LNCaP clone FGC (cell line): ENCODE measurements around the gene HACL1.
"Not testable (repeated sequence)": the region's sequence is repeated elsewhere in the genome, so short reads cannot be mapped to it uniquely, and the experiment has no call there.

Experiments
- DNase-seq: peaks from one replicate; pipeline ENCODE4 v3.0.0-alpha.2; 2011; ENCODE audit warnings: low read depth
- H3K4me3 ChIP-seq: 2 replicates; pipeline ENCODE4 v1.5.1; 2011; ENCODE audit warnings: mild to moderate bottlenecking, low read depth, low read length, control low read depth
- TF ChIP-seq, protein P1 (sequence below): IDR thresholded peaks from 2 replicates; pipeline ENCODE4 v1.5.1; 2012; ENCODE audit warnings: mild to moderate bottlenecking; ENCODE audit not compliant: control insufficient read depth, insufficient read depth; ENCODE audit errors: extremely low read depth

Gene HACL1

DNA sequence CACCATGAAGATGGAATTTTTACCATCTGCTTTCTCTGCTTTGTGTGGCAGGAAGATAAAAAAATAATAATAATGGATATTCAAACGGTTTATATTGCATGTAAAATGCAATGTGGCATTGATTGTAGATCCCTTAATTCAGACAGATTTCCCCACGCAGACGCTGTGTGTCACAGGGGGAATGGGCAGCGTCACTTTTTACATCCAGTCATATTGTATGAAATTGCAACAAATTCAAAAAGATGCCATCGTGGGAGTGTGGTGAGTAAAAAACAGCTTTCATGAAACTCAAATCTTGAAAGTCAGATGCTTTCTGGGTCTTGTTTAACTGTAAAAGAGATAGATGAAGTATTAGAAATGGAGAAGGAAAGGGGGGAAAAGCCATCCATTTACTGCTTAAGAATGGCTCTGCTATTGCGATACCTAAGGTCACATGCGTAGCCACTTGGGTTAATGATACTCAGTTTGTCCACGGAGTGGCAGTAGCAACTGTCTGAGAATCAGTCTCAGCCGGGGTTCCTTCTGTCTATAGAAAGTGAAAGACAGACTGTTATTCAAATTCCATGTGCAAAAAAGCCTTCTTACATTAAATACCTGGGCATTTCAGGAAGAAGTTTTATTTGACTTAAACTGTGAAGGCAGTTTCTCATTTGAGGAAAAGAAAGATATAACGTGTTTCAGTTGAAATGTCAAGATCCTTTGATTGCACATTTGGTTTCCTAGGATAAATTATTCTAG lies 28.7 kb upstream of the HACL1 start:
- no peak for DNase-seq
- TF ChIP-seq, protein P1, sequence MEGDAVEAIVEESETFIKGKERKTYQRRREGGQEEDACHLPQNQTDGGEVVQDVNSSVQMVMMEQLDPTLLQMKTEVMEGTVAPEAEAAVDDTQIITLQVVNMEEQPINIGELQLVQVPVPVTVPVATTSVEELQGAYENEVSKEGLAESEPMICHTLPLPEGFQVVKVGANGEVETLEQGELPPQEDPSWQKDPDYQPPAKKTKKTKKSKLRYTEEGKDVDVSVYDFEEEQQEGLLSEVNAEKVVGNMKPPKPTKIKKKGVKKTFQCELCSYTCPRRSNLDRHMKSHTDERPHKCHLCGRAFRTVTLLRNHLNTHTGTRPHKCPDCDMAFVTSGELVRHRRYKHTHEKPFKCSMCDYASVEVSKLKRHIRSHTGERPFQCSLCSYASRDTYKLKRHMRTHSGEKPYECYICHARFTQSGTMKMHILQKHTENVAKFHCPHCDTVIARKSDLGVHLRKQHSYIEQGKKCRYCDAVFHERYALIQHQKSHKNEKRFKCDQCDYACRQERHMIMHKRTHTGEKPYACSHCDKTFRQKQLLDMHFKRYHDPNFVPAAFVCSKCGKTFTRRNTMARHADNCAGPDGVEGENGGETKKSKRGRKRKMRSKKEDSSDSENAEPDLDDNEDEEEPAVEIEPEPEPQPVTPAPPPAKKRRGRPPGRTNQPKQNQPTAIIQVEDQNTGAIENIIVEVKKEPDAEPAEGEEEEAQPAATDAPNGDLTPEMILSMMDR, result peak; percentile 82
- peak overlapping the region; percentile 37 for H3K4me3 ChIP-seq

DNA sequence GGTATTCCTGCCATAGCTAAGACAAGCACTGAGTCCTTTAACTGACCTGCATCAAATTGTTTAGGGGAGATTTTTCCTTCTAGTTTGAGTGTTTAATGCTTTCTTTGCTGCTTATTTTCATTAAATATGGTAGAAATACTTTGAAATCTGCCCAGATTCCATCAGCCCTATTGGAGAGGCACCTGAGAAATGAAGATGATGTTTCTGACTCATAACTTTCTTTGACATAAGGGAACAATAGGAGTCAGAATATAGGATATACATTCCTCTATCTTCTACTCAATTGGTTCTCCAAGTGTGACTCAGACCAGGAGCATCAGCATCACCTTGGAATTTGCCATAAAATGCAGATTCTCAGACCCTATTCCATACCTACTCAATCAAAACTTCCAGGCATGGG lies 27.6 kb upstream of the HACL1 start:
- TF ChIP-seq, protein P1, result no peak
- no peak overlapping the region for H3K4me3 ChIP-seq
- no peak for DNase-seq

DNA sequence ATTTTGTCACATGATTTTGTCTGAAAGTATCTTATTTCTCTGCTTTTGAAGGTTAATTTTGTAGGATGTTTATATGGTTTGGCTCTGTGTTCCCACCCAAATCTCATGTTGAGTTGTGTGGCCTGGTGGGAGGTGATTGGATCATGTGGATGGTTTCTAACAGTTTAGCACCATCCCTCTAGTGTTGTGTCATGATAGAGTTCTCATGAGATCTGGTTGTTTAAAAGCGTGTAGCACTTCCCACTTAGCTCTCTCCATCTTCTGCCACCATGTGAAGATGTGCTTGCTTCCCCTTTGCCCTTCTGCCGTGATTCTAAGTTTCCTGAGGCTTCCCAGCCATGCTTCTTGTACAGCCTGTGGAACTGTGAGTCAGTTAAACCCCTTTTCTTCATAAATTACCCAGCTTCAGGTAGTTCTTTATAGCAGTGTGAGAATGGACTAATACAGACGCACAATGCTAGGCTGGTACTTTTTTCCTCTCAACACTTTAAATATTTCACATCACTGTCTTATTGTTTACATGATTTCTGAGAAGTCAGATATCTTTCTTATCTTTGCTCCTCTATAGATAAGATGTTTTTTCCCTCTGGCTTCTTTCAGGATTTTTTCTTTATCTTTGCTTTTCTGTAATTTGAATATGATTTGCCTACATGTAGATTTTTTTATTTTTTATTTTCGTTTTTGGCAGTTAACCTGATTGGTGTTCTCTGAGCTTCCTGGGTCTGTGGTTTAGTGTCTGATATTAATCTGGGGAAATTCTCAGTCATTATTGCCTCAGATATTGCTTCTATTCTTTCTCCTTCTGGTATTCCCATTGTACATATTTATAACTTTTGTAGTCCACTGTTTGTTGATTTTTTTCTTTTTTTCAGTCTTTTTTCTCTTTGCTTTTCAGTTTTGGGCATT lies 22.4 kb upstream of the HACL1 start:
- no peak for DNase-seq
- TF ChIP-seq, protein P1, result no peak
- H3K4me3 ChIP-seq, result no peak overlapping the region

DNA sequence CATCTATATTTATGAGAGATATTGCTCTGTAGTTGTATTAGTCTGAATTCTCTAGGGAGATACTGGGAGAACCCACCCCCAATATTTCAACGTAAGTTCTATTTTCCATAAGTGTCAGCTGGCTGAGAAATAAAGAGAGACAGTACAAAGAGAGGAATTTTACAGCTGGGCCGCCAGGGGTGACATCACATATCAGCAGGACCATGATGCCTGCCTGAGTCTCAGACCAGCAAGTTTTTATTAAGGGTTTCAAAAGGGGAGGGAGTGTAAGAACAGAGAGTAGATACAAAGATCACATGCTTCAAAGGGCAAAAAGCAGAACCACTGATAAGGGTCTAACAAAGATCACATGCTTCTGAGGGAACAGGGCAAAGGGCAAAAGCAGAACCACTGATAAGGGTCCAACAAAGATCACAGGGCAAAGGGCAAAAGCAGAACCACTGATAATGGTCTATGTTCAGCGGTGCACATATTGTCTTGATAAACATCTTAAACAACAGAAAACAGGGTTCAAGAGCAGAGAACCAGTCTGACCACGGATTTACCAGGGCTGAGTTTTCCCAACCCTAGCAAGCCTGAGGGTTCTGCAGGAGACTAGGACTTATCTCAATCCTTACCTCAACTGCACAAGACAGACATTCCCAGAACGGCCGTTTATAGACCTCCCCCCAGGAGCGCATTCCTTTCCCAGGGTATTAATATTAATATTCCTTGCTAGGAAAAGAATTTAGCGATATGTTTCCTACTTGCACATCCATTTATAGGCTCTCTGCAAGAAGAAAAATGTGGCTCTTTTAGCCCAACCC lies 18.5 kb upstream of the HACL1 start:
- not testable (repeated sequence) for DNase-seq, H3K4me3 ChIP-seq

DNA sequence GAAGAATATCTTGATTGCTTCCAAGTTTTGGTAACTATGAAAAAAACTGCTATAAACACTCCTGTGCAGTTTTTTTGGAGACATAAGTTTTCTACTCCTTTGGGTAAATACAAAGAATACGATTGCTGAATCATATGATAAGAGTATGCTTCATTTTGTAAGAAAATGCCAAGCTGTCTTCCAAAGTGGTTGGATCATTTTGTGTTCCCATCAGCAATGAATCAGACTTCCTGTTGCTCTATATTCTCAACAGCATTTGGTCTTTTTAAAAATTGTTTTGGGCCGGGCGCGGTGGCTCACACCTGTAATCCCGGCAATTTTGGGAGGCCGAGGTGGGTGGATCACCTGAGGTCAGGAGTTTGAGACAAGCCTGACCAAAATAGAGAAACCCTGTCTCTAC lies 14.7 kb upstream of the HACL1 start:
- TF ChIP-seq, protein P1, result no peak
- no peak for DNase-seq
- no peak overlapping the region for H3K4me3 ChIP-seq

DNA sequence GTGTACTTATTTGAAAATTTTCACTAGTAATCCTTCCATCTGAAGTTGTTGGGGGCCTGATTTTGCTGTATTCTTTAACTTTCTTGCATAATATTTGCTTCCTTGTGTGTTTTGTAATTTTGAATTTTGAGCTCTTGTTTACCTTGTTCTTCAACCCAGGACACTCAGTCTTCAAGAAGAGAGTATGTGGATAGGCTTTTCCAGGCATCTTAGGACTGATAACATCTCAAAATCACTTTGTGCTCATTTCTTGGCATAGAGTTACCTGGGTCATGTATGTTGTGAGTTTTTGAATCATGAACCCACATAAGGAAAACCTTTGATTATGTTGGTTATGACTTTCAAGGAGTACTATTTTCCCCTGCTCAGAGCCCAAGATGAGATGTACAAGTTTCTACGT lies 13.6 kb upstream of the HACL1 start:
- TF ChIP-seq, protein P1, result no peak
- H3K4me3 ChIP-seq, result no peak overlapping the region
- no peak for DNase-seq

DNA sequence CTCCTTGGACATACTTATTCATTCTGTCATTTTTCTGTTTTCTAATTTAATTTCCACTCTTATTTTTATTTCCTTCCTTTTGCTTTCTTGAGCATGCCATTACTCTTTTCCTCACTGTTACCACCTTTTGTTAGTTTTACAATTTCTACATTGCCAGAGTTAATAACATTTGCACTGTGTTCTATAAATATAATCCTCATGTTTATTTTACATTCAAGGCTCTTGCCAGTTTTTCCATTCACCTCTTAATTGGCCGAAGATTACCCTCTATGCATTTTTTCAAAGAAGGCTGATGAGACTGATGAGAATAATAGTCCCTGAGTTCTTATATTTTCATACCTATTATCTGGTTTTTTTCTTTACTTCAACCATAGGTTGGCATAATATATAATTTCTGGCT lies 10.6 kb upstream of the HACL1 start:
- H3K4me3 ChIP-seq, result peak overlapping the region; percentile 8; the same call in 1 of the 2 replicates
- DNase-seq, result peak; percentile 61
- TF ChIP-seq, protein P1, result no peak
